ENCODE data around the gene CDK9. TPM values are rescaled to one million over a fixed set of nuclear protein-coding genes. Genes with fewer than 3 reads are reported as not detected.
"Not testable (repeated sequence)": the region's sequence is repeated elsewhere in the genome, so short reads cannot be mapped to it uniquely, and the experiment has no call there.

The CDK9 gene
- total RNA-seq, 1 donor from 2014 or later = 28.4 TPM

- no peak overlapping the region for H3K4me3 ChIP-seq (ENCODE audit: low read depth, low read length)
- TF ChIP-seq CTCF (conservative IDR thresholded peaks at IDR 0.05; ENCODE audit: low read depth, low read length) = no peak
Observed at GRCh38 chr9:127776195-127776923, 9.5 kb upstream of the CDK9 start.

GRCh38 chr9:127776924-127777289, 8.9 kb upstream of the CDK9 start:
- no peak overlapping the region for H3K4me3 ChIP-seq (ENCODE audit: low read depth, low read length)
- no peak for DNase-seq (ENCODE audit: low read depth)
- no peak for TF ChIP-seq CTCF (conservative IDR thresholded peaks at IDR 0.05; ENCODE audit: low read depth, low read length)

More at GRCh38 chr9:127776195-127776923, 9.5 kb upstream of the CDK9 start:
- DNase-seq (ENCODE audit: low read depth) = no peak

GRCh38 chr9:127777368-127777980, 8.4 kb upstream of the CDK9 start:
- no peak overlapping the region for H3K4me3 ChIP-seq (ENCODE audit: low read depth, low read length)
- no peak for DNase-seq (ENCODE audit: low read depth)
- no peak for TF ChIP-seq CTCF (conservative IDR thresholded peaks at IDR 0.05; ENCODE audit: low read depth, low read length)

GRCh38 chr9:127778280-127779135, 7.3 kb upstream of the CDK9 start, which contains the start of gene SH2D3C:
Gene SH2D3C (minus strand): TSS chr9:127778666. CDS start chr9:127778627, 39 bp downstream.
- H3K4me3 ChIP-seq (ENCODE audit: low read depth, low read length) = no peak within 1 kb of the TSS
- TF ChIP-seq CTCF (conservative IDR thresholded peaks at IDR 0.05; ENCODE audit: low read depth, low read length) = no peak
- no peak for DNase-seq (ENCODE audit: low read depth)

- DNase-seq (ENCODE audit: low read depth) = no peak
- no peak for TF ChIP-seq CTCF (conservative IDR thresholded peaks at IDR 0.05; ENCODE audit: low read depth, low read length)
- H3K4me3 ChIP-seq (ENCODE audit: low read depth, low read length) = no peak overlapping the region
Observed at GRCh38 chr9:127779136-127779981, 6.5 kb upstream of the CDK9 start.

- no peak overlapping the region for H3K4me3 ChIP-seq (ENCODE audit: low read depth, low read length)
- no peak for TF ChIP-seq CTCF (conservative IDR thresholded peaks at IDR 0.05; ENCODE audit: low read depth, low read length)
- DNase-seq (ENCODE audit: low read depth) = no peak
Observed at GRCh38 chr9:127780126-127780885, 5.5 kb upstream of the CDK9 start.

GRCh38 chr9:127780909-127781308, 4.9 kb upstream of the CDK9 start:
- H3K4me3 ChIP-seq (ENCODE audit: low read depth, low read length); DNase-seq (ENCODE audit: low read depth): not testable (repeated sequence)

Measured in epithelial cell of proximal tubule (primary cell).